ENCODE measurements around the gene LEMD3.

LEMD3 gene

DNA sequence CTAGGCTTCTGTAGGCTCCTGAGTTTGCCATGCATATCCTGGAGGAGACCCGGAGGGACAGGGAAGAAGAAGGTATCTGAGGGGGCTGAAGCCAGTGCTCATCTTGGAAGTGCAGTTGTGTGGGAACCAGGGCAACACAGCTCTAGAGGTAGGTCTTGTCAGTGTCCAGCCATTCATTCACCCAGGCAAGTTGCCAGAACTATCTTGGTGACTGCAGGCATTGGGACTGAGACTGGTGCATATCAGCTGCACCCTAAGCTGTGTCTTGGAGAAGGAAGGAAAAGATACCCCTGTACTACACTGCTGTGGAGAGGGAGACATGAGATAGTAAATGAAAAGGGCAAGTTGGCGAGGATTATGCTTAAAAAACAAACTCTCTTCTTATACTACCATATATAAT, 43.4 kb upstream of the LEMD3 start:
- POLR2A ChIA-PET: interaction anchor here (0.8 kb wide), 1 partner anchor 43 kb away, joined by 3 read pairs; the partner anchor contains the start of gene LEMD3
- TF ChIP-seq ZNF677 (tag by site-specific recombination; IDR thresholded peaks at IDR 0.05): peak; percentile 98
- TF ChIP-seq ZNF639 (tag by site-specific recombination; IDR thresholded peaks at IDR 0.05): no peak

GRCh38 chr12:65126482-65126881, 42.9 kb upstream of the LEMD3 start:
- POLR2A ChIA-PET: no interaction called here
- no peak overlapping the region for H3K27ac ChIP-seq (ENCODE audit: extremely low read depth, low read depth, low read length)
- no peak overlapping the region for H3K4me3 ChIP-seq (ENCODE audit: low read depth, low read length)
- H3K36me3 ChIP-seq (ENCODE audit: control insufficient read depth in 2 of 2, insufficient read depth in 1 of 2, low read length in 2 of 2): no peaks in the 10 kb centered on the region
- CTCF ChIA-PET: interaction anchor here (1.2 to 1.9 kb wide), 5 partner anchors 46 to 328 kb away, joined by 3 to 13 read pairs (median 4); no protein-coding TSS in a partner anchor
- peaks cover 7% of the 10 kb centered on the region for H3K4me1 ChIP-seq (ENCODE audit: control insufficient read depth, insufficient read depth, low read length)
- no peaks in the 10 kb centered on the region for H3K9me3 ChIP-seq (ENCODE audit: control insufficient read depth, insufficient read depth, low read depth, low read length)
- no peak for TF ChIP-seq ZNF777 (tag by site-specific recombination; IDR thresholded peaks at IDR 0.05; ENCODE audit: borderline replicate concordance)
- TF ChIP-seq, protein P1, sequence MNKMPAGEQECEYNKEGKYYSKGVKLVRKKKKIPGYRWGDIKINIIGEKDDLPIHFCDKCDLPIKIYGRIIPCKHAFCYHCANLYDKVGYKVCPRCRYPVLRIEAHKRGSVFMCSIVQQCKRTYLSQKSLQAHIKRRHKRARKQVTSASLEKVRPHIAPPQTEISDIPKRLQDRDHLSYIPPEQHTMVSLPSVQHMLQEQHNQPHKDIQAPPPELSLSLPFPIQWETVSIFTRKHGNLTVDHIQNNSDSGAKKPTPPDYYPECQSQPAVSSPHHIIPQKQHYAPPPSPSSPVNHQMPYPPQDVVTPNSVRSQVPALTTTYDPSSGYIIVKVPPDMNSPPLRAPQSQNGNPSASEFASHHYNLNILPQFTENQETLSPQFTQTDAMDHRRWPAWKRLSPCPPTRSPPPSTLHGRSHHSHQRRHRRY (tag by site-specific recombination; IDR thresholded peaks at IDR 0.05): no peak
- TF ChIP-seq ZNF580 (tag by site-specific recombination; IDR thresholded peaks at IDR 0.05): no peak
- TF ChIP-seq ZNF292 (tag by site-specific recombination; IDR thresholded peaks at IDR 0.05; ENCODE audit: borderline replicate concordance, low read depth): no peak
- no peak for TF ChIP-seq ZNF214 (tag by site-specific recombination; IDR thresholded peaks at IDR 0.05; ENCODE audit: borderline replicate concordance)
- no peak for TF ChIP-seq ELK4 (IDR thresholded peaks at IDR 0.05; ENCODE audit: borderline replicate concordance, low read depth, low read length)
- no peak for TF ChIP-seq ZNF76 (tag by site-specific recombination; IDR thresholded peaks at IDR 0.05; ENCODE audit: borderline replicate concordance, low read depth)
- no peak for TF ChIP-seq ZNF501 (tag by site-specific recombination; IDR thresholded peaks at IDR 0.05)
- no peak for TF ChIP-seq ZNF10 (tag by site-specific recombination; IDR thresholded peaks at IDR 0.05)
- no peak for TF ChIP-seq ZBTB6 (tag by site-specific recombination; IDR thresholded peaks at IDR 0.05)
- TF ChIP-seq ZNF585B (tag by site-specific recombination; IDR thresholded peaks at IDR 0.05): no peak
- no peak for TF ChIP-seq ZNF792 (tag by site-specific recombination; IDR thresholded peaks at IDR 0.05)
- TF ChIP-seq, protein P2, sequence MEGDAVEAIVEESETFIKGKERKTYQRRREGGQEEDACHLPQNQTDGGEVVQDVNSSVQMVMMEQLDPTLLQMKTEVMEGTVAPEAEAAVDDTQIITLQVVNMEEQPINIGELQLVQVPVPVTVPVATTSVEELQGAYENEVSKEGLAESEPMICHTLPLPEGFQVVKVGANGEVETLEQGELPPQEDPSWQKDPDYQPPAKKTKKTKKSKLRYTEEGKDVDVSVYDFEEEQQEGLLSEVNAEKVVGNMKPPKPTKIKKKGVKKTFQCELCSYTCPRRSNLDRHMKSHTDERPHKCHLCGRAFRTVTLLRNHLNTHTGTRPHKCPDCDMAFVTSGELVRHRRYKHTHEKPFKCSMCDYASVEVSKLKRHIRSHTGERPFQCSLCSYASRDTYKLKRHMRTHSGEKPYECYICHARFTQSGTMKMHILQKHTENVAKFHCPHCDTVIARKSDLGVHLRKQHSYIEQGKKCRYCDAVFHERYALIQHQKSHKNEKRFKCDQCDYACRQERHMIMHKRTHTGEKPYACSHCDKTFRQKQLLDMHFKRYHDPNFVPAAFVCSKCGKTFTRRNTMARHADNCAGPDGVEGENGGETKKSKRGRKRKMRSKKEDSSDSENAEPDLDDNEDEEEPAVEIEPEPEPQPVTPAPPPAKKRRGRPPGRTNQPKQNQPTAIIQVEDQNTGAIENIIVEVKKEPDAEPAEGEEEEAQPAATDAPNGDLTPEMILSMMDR (tag by site-specific recombination; IDR thresholded peaks at IDR 0.05): no peak
- TF ChIP-seq ZBTB7A (tag by site-specific recombination; IDR thresholded peaks at IDR 0.05; ENCODE audit: low read depth): no peak
- TF ChIP-seq ZNF350 (tag by site-specific recombination; IDR thresholded peaks at IDR 0.05): no peak
- TF ChIP-seq ZNF555 (tag by site-specific recombination; conservative IDR thresholded peaks at IDR 0.05): no peak
- TF ChIP-seq, protein P3, sequence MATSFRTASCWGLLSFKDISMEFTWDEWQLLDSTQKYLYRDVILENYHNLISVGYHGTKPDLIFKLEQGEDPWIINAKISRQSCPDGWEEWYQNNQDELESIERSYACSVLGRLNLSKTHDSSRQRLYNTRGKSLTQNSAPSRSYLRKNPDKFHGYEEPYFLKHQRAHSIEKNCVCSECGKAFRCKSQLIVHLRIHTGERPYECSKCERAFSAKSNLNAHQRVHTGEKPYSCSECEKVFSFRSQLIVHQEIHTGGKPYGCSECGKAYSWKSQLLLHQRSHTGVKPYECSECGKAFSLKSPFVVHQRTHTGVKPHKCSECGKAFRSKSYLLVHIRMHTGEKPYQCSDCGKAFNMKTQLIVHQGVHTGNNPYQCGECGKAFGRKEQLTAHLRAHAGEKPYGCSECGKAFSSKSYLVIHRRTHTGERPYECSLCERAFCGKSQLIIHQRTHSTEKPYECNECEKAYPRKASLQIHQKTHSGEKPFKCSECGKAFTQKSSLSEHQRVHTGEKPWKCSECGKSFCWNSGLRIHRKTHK (tag by site-specific recombination; IDR thresholded peaks at IDR 0.05): no peak
- no peak for TF ChIP-seq ZNF785 (tag by site-specific recombination; IDR thresholded peaks at IDR 0.05)
- no peak for TF ChIP-seq ZNF24 (tag by site-specific recombination; IDR thresholded peaks at IDR 0.05)

More for the DNA sequence above, 43.4 kb upstream of the LEMD3 start:
- Histone ChIP-seq H3K27ac (ENCODE audit: extremely low read depth, low read depth, low read length) (no peak overlapping the region), H3K4me3 (ENCODE audit: low read depth, low read length) (no peak overlapping the region), H3K9me3 (ENCODE audit: control insufficient read depth, insufficient read depth, low read depth, low read length) (no peaks in the 10 kb centered on the region), H3K36me3 (ENCODE audit: control insufficient read depth in 2 of 2, insufficient read depth in 1 of 2, low read length in 2 of 2) (no peaks in the 10 kb centered on the region), H3K4me1 (ENCODE audit: control insufficient read depth, insufficient read depth, low read length) (peaks cover 7% of the 10 kb centered on the region)
- CTCF ChIA-PET: interaction anchor here (1.2 to 1.9 kb wide), 6 partner anchors 8 to 328 kb away, joined by 3 to 13 read pairs (median 4); no protein-coding TSS in a partner anchor

Measured in HEK293 (cell line).